Neural cell (in vitro differentiated cells): ENCODE measurements around the gene SF3B6. TPM values are rescaled to one million over a fixed set of nuclear protein-coding genes. Genes with fewer than 3 reads are reported as not detected.

ENCODE experiments used
- H2AFZ ChIP-seq: fragments of 200-600, 300-800 bp; sonication (generic), shearing (Covaris generic); 2 replicates; pipeline ENCODE4 v1.6.0; 2014; ENCODE audit warnings: low read depth, mild to moderate bottlenecking, antibody characterized with exemption, low read length, moderate library complexity
- H3F3A ChIP-seq: fragments of 200-600 bp; shearing (Covaris generic); 2 replicates; pipeline ENCODE4 v1.6.1; 2016; ENCODE audit warnings: mild to moderate bottlenecking, moderate library complexity, mixed read lengths, antibody characterized with exemption, low read length; ENCODE audit not compliant: insufficient read depth, poor library complexity, severe bottlenecking
- H3K27ac ChIP-seq: fragments of 200-600, 300-800 bp; sonication (generic), shearing (Covaris generic); 2 replicates; pipeline ENCODE4 v1.5.1; 2014; ENCODE audit warnings: mild to moderate bottlenecking, low read length, moderate library complexity
- H3K27me3 ChIP-seq: fragments of 300-800, 200-600 bp; sonication (generic), shearing (Covaris generic); 2 replicates; pipeline ENCODE4 v1.6.0; 2014; ENCODE audit warnings: mild to moderate bottlenecking, low read depth, low read length, moderate library complexity; ENCODE audit not compliant: insufficient read depth
- H3K36me3 ChIP-seq: fragments of 300-800, 200-600 bp; sonication (generic), shearing (Covaris generic); 2 replicates; pipeline ENCODE4 v1.5.1; 2014; ENCODE audit warnings: mild to moderate bottlenecking, antibody characterized with exemption, low read length, moderate library complexity; ENCODE audit not compliant: insufficient read depth
- H3K4me2 ChIP-seq: fragments of 300-800, 200-600 bp; sonication (generic), shearing (Covaris generic); 2 replicates; pipeline ENCODE4 v1.6.0; 2014; ENCODE audit warnings: mild to moderate bottlenecking, low read length
- H3K4me3 ChIP-seq: fragments of 300-800, 200-600 bp; sonication (generic), shearing (Covaris generic); 2 replicates; pipeline ENCODE4 v1.5.1; 2014; ENCODE audit warnings: mild to moderate bottlenecking, low read length, moderate library complexity
- H3K79me2 ChIP-seq: fragments of 200-600 bp; shearing (Covaris generic); replicated peaks from 2 replicates; pipeline ENCODE4 v1.6.0; 2014; ENCODE audit warnings: mild to moderate bottlenecking, low read length, moderate library complexity; ENCODE audit not compliant: insufficient read depth
- H3K9ac ChIP-seq: fragments of 300-800, 200-600 bp; sonication (generic), shearing (Covaris generic); 2 replicates; pipeline ENCODE4 v1.6.1; 2016; ENCODE audit warnings: mild to moderate bottlenecking, low read length, mixed read lengths
- H3K9me2 ChIP-seq: fragments of 200-600 bp; shearing (Covaris generic); 2 replicates; pipeline ENCODE4 v1.6.1; 2016; ENCODE audit warnings: mild to moderate bottlenecking, low read length, mixed read lengths; ENCODE audit not compliant: insufficient read depth
- H3K9me3 ChIP-seq: fragments of 200-600, 300-800 bp; sonication (generic), shearing (Covaris generic); 2 replicates; pipeline ENCODE4 v1.6.1; 2016; ENCODE audit warnings: mild to moderate bottlenecking, mixed run types, low read length, moderate library complexity, mixed read lengths
- H4K20me1 ChIP-seq: fragments of 200-600 bp; shearing (Covaris generic); 2 replicates; pipeline ENCODE4 v1.6.1; 2016; ENCODE audit warnings: mild to moderate bottlenecking, mixed run types; ENCODE audit not compliant: insufficient read depth
- CTCF ChIP-seq: fragments of 450-650 bp; IDR thresholded peaks from 2 replicates; pipeline ENCODE4 v1.5.1; 2014; ENCODE audit warnings: antibody characterized with exemption, mild to moderate bottlenecking, moderate library complexity; ENCODE audit not compliant: poor library complexity, severe bottlenecking
- EP300 ChIP-seq: fragments of 450-650 bp; conservative IDR thresholded peaks from 2 replicates; pipeline ENCODE4 v1.6.1; 2014; ENCODE audit warnings: antibody characterized with exemption, mild to moderate bottlenecking, moderate library complexity; ENCODE audit not compliant: poor library complexity, severe bottlenecking
- EZH2 ChIP-seq: fragments of 200-600, 300-800 bp; shearing (Covaris generic), sonication (generic); IDR thresholded peaks from 2 replicates; pipeline ENCODE4 v1.6.1; 2014; ENCODE audit warnings: antibody characterized with exemption, low read length, borderline replicate concordance, mild to moderate bottlenecking; ENCODE audit not compliant: insufficient read depth, poor library complexity, severe bottlenecking
- MXI1 ChIP-seq: fragments of 450-650 bp; conservative IDR thresholded peaks from 2 replicates; pipeline ENCODE4 v1.6.1; 2014; ENCODE audit warnings: antibody characterized with exemption, mild to moderate bottlenecking; ENCODE audit not compliant: poor library complexity, severe bottlenecking
- POLR2AphosphoS5 ChIP-seq: IDR thresholded peaks from 2 replicates; pipeline ENCODE4 v1.6.1; 2012
- RAD21 ChIP-seq: fragments of 450-650 bp; conservative IDR thresholded peaks from 2 replicates; pipeline ENCODE4 v1.6.1; 2014; ENCODE audit warnings: antibody characterized with exemption, mild to moderate bottlenecking, moderate library complexity
- REST ChIP-seq: IDR thresholded peaks from 2 replicates; pipeline ENCODE4 v1.6.1; 2012; ENCODE audit warnings: borderline replicate concordance
- SMC3 ChIP-seq: fragments of 450-650 bp; conservative IDR thresholded peaks from 2 replicates; pipeline ENCODE4 v1.6.1; 2014; ENCODE audit warnings: antibody characterized with exemption, mild to moderate bottlenecking, moderate library complexity; ENCODE audit not compliant: poor library complexity
- TAF1 ChIP-seq: IDR thresholded peaks from 2 replicates; pipeline ENCODE4 v1.6.1; 2012; ENCODE audit warnings: low read depth
- polyA minus RNA-seq: library from RNA; depleted of rRNA, polyadenylated mRNA; stranded (reverse); fragments of >200 nt; gene quantifications from 2 replicates; pipeline ENCODE4 v1.2.3, GENCODE V29; 2014
- polyA plus RNA-seq: library from polyadenylated mRNA; depleted of rRNA; stranded (reverse); fragments of >200 nt; gene quantifications from 2 replicates; pipeline ENCODE4 v1.2.3, GENCODE V29; 2014

SF3B6 gene
- 307 and 442 TPM in 2 replicates for polyA plus RNA-seq
- 96.2 and 104 TPM in 2 replicates for polyA minus RNA-seq

- H3K9me3 ChIP-seq = no peaks in the 10 kb centered on the region
- H3K4me3 ChIP-seq = peak within 1 kb of the TSS; percentile 83
- no peaks in the 10 kb centered on the region for H3K36me3 ChIP-seq
- H3K4me2 ChIP-seq = peak within 1 kb of the TSS; percentile 76
- H3K79me2 ChIP-seq = peaks cover 19% of the 10 kb centered on the region
- no peaks in the 10 kb centered on the region for H3F3A ChIP-seq
- H2AFZ ChIP-seq = peak within 1 kb of the TSS; percentile 89
- no peaks in the 10 kb centered on the region for H4K20me1 ChIP-seq
- peak within 1 kb of the TSS; percentile 81 for H3K27ac ChIP-seq
- no peaks in the 10 kb centered on the region for H3K9me2 ChIP-seq
- no peaks in the 10 kb centered on the region for H3K27me3 ChIP-seq
- TF ChIP-seq RAD21 (peak; percentile 48), SMC3 (peak; percentile 59), CTCF (peak; percentile 27), POLR2AphosphoS5 (peak; percentile 88), TAF1 (peak; percentile 63), REST (peak; percentile 81), MXI1 (peak; percentile 86), EZH2 (no peak), EP300 (peak; percentile 82)
- H3K9ac ChIP-seq = peak within 1 kb of the TSS; percentile 79
Measured at GRCh38 chr2:24075915-24076848, at the start of gene SF3B6. SF3B6 (minus strand) TSS chr2:24076326; CDS start chr2:24076229, 97 bp downstream.

GRCh38 chr2:24123922-24124580, 47.9 kb upstream of the SF3B6 start:
- Histone ChIP-seq H3K4me2 (no peak overlapping the region), H3F3A (no peaks in the 10 kb centered on the region), H3K4me3 (peak overlapping the region; percentile 64), H3K79me2 (no peaks in the 10 kb centered on the region), H3K9me3 (no peaks in the 10 kb centered on the region), H2AFZ (no peak overlapping the region), H4K20me1 (no peaks in the 10 kb centered on the region), H3K27me3 (no peaks in the 10 kb centered on the region), H3K36me3 (no peaks in the 10 kb centered on the region), H3K9ac (peak overlapping the region; percentile 52), H3K27ac (no peak overlapping the region), H3K9me2 (no peaks in the 10 kb centered on the region)
- TF ChIP-seq CTCF (no peak), EZH2 (no peak), REST (no peak), EP300 (no peak), POLR2AphosphoS5 (no peak), SMC3 (no peak)
